Measurements from ENCODE around the gene TUG1.

Gene TUG1

DNA sequence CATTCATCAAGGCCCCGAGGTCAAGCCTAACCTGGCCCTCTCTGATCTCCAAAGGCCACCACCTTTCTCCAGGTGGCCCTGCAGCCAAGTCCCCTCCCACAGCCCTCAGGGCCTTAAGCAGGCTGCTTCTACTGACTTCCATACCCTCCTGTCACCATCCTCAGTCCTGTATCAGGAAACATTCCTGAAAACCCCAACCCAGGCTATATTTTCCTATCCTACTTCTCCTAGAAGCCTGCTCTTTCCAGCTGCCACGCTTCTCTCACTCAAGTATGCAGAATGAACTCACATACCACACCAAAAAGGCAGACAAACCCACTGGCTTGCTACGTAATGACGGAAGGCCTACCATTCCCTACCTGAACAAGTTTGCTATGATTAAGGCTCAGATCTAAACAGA is 24.1 kb upstream of the TUG1 start:
- peaks cover 93% of the 10 kb centered on the region; the same call in 1 of the 2 replicates for H3K36me3 ChIP-seq (ENCODE audit: insufficient read depth, low read length)
- H3K9ac ChIP-seq (ENCODE audit: low read depth, low read length, poor library complexity, severe bottlenecking): no peak overlapping the region
- TF ChIP-seq, protein P1, sequence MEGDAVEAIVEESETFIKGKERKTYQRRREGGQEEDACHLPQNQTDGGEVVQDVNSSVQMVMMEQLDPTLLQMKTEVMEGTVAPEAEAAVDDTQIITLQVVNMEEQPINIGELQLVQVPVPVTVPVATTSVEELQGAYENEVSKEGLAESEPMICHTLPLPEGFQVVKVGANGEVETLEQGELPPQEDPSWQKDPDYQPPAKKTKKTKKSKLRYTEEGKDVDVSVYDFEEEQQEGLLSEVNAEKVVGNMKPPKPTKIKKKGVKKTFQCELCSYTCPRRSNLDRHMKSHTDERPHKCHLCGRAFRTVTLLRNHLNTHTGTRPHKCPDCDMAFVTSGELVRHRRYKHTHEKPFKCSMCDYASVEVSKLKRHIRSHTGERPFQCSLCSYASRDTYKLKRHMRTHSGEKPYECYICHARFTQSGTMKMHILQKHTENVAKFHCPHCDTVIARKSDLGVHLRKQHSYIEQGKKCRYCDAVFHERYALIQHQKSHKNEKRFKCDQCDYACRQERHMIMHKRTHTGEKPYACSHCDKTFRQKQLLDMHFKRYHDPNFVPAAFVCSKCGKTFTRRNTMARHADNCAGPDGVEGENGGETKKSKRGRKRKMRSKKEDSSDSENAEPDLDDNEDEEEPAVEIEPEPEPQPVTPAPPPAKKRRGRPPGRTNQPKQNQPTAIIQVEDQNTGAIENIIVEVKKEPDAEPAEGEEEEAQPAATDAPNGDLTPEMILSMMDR (conservative IDR thresholded peaks at IDR 0.05; ENCODE audit: low read length): no peak
- TF ChIP-seq EZH2phosphoT487 (IDR thresholded peaks at IDR 0.05; ENCODE audit: borderline replicate concordance): no peak
- no peaks in the 10 kb centered on the region for H3K4me1 ChIP-seq (ENCODE audit: insufficient read depth, low read length, poor library complexity, severe bottlenecking)
- no peak overlapping the region for H3K4me3 ChIP-seq (ENCODE audit: low read length, poor library complexity, severe bottlenecking)
- H3K79me2 ChIP-seq (ENCODE audit: insufficient read depth, low read length): no peaks in the 10 kb centered on the region
- no peaks in the 10 kb centered on the region for H3K9me3 ChIP-seq (ENCODE audit: insufficient read depth, low read depth, low read length)
- no peak overlapping the region for H2AFZ ChIP-seq (ENCODE audit: low read length)
- H3K9me2 ChIP-seq (replicated peaks; ENCODE audit: low read depth, low read length): no peaks in the 10 kb centered on the region
- H3K27me3 ChIP-seq (ENCODE audit: insufficient read depth, low read length, poor library complexity, severe bottlenecking): no peaks in the 10 kb centered on the region
- no peak overlapping the region for H3K4me2 ChIP-seq (ENCODE audit: low read depth, low read length, poor library complexity, severe bottlenecking)
- H4K20me1 ChIP-seq (ENCODE audit: insufficient read depth, low read length, poor library complexity, severe bottlenecking): no peaks in the 10 kb centered on the region
- no peaks in the 10 kb centered on the region for H3F3A ChIP-seq (ENCODE audit: low read depth)

DNA sequence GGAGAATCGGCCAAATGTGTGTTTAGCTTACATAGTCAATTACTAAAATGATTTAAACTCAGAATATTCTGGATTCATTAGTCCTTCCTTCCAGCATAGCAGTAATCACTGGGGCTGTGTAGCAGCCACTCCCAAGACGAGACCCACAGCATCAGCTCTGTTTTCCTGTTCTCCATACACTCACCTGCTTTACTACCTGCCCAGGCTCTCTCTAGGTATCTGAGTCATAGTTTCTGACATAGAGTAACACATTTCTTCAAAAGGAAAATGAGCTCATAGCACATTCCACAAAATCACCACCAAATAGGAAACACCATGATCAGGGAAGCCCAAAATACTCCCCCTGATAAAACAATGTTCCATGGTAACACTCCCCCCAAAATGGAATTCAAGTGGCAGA is 23.4 kb upstream of the TUG1 start:
- no peaks in the 10 kb centered on the region for H3K79me2 ChIP-seq (ENCODE audit: insufficient read depth, low read length)
- H3K4me1 ChIP-seq (ENCODE audit: insufficient read depth, low read length, poor library complexity, severe bottlenecking): no peaks in the 10 kb centered on the region
- H2AFZ ChIP-seq (ENCODE audit: low read length): no peak overlapping the region
- no peak overlapping the region for H3K9ac ChIP-seq (ENCODE audit: low read depth, low read length, poor library complexity, severe bottlenecking)
- no peak for TF ChIP-seq EZH2phosphoT487 (IDR thresholded peaks at IDR 0.05; ENCODE audit: borderline replicate concordance)
- TF ChIP-seq, protein P1 (conservative IDR thresholded peaks at IDR 0.05; ENCODE audit: low read length): no peak
- no peaks in the 10 kb centered on the region for H3K27me3 ChIP-seq (ENCODE audit: insufficient read depth, low read length, poor library complexity, severe bottlenecking)
- H3K4me3 ChIP-seq (ENCODE audit: low read length, poor library complexity, severe bottlenecking): no peak overlapping the region
- H3F3A ChIP-seq (ENCODE audit: low read depth): no peaks in the 10 kb centered on the region
- no peaks in the 10 kb centered on the region for H4K20me1 ChIP-seq (ENCODE audit: insufficient read depth, low read length, poor library complexity, severe bottlenecking)
- H3K4me2 ChIP-seq (ENCODE audit: low read depth, low read length, poor library complexity, severe bottlenecking): no peak overlapping the region
- H3K9me2 ChIP-seq (replicated peaks; ENCODE audit: low read depth, low read length): no peaks in the 10 kb centered on the region
- peaks cover 92% of the 10 kb centered on the region; the same call in 1 of the 2 replicates for H3K36me3 ChIP-seq (ENCODE audit: insufficient read depth, low read length)
- no peaks in the 10 kb centered on the region for H3K9me3 ChIP-seq (ENCODE audit: insufficient read depth, low read depth, low read length)

DNA sequence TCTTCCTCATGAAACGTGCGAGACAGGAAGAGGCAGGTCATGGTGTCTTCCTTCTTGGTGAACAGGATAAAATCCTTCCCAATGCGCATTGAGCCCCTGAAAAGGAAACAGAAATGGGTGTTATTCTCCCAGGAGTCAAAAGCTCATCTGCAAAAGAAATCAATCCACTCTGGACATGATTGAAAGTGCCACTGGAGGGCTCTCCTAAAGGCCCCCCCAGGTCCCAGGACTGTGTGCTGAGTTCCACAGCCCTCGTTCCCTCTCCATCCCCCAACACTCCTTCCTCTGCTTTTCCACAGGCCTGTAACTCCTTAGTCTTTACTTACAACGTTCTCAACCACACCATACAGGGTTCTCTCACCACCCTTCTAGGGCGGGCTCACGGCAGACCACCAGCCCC is 22.7 kb upstream of the TUG1 start:
- Histone ChIP-seq H3K79me2 (ENCODE audit: insufficient read depth, low read length) (no peaks in the 10 kb centered on the region), H3K27me3 (ENCODE audit: insufficient read depth, low read length, poor library complexity, severe bottlenecking) (no peaks in the 10 kb centered on the region), H3K9me2 (replicated peaks; ENCODE audit: low read depth, low read length) (no peaks in the 10 kb centered on the region), H3K4me3 (ENCODE audit: low read length, poor library complexity, severe bottlenecking) (no peak overlapping the region), H2AFZ (ENCODE audit: low read length) (no peak overlapping the region), H3K9me3 (ENCODE audit: insufficient read depth, low read depth, low read length) (no peaks in the 10 kb centered on the region), H3F3A (ENCODE audit: low read depth) (no peaks in the 10 kb centered on the region), H3K4me2 (ENCODE audit: low read depth, low read length, poor library complexity, severe bottlenecking) (no peak overlapping the region), H3K9ac (ENCODE audit: low read depth, low read length, poor library complexity, severe bottlenecking) (no peak overlapping the region), H3K4me1 (ENCODE audit: insufficient read depth, low read length, poor library complexity, severe bottlenecking) (no peaks in the 10 kb centered on the region), H4K20me1 (ENCODE audit: insufficient read depth, low read length, poor library complexity, severe bottlenecking) (no peaks in the 10 kb centered on the region), H3K36me3 (ENCODE audit: insufficient read depth, low read length) (peaks cover 88% of the 10 kb centered on the region; the same call in 1 of the 2 replicates)
- TF ChIP-seq EZH2phosphoT487 (IDR thresholded peaks at IDR 0.05; ENCODE audit: borderline replicate concordance): no peak
- TF ChIP-seq, protein P1 (conservative IDR thresholded peaks at IDR 0.05; ENCODE audit: low read length): no peak
